Measurements from ENCODE around the gene CRADD. TPM values are rescaled to one million over a fixed set of nuclear protein-coding genes. Genes with fewer than 3 reads are reported as not detected.

Gene CRADD
- polyA plus RNA-seq, 1 donor: 19.3 TPM

DNA sequence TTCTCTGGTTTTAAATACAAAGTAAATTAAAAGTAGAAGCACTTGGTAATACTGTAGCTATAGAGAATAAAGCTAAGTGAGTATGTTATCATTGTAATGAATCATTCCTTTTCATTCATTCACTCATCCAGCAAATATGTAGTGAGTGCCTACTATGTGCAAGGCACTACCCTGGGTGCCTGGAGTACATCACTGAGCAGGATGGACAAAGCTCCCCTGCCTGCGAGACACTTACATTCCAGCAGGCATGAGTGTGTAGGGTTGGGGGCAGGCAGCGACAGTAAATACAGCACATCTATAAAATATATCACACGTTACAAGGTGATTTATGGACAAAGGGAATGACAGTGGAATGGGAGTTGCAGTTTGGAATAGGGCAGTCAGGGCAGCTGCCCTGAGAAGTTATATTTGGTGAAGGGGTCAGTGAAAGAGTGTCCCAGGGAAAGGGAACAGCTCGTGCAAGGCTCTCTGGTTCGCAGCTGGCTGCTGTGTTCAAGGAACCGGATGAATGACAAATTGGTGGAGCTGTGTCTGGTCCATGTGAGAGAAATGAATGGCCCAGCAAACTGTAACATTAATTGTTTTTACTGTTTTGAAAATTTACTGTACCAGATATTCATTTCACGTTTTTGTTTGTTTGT lies 159.6 kb downstream of the CRADD start:
- DNase-seq: no peak
- WGBS (ENCODE audit: insufficient coverage, low lambda C conversion rate): 100% methylated on average over 1 of the region's 7 CpGs
- no peaks in the 10 kb centered on the region for H3K27me3 ChIP-seq (ENCODE audit: control insufficient read depth, insufficient read depth, low read length)
- H3K4me1 ChIP-seq (ENCODE audit: control insufficient read depth, insufficient read depth, low read length): no peaks in the 10 kb centered on the region
- H3K4me3 ChIP-seq (ENCODE audit: low read length): no peak overlapping the region
- H3K9me3 ChIP-seq (ENCODE audit: control insufficient read depth, low read depth, low read length): no peaks in the 10 kb centered on the region
- no peaks in the 10 kb centered on the region for H3K36me3 ChIP-seq (ENCODE audit: control insufficient read depth, insufficient read depth, low read length)
- no peak overlapping the region for H3K27ac ChIP-seq (ENCODE audit: low read length)

DNA sequence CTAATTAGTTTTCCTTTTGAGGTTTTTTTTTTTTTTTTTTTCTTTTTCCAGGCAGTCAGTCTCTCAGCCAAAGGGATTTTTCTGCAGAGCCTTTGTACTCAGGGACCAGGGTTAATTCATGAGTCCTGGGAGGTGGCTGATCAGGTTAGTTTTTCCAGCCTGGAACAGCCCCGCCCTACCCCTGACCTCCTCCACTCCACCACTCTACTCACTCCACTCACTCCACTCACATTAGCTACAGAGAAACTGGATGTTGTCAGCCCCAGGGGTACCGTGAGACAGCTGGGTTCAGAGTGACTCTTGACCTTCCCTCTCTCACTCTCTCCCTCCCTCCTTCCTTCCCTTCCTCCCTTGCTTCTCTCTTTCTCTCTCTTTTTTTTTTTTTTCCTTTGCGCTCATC lies 161.0 kb downstream of the CRADD start:
- no peak overlapping the region for H3K27ac ChIP-seq (ENCODE audit: low read length)
- H3K9me3 ChIP-seq (ENCODE audit: control insufficient read depth, low read depth, low read length): no peaks in the 10 kb centered on the region
- no peak overlapping the region for H3K4me3 ChIP-seq (ENCODE audit: low read length)
- no peaks in the 10 kb centered on the region for H3K4me1 ChIP-seq (ENCODE audit: control insufficient read depth, insufficient read depth, low read length)
- no peaks in the 10 kb centered on the region for H3K27me3 ChIP-seq (ENCODE audit: control insufficient read depth, insufficient read depth, low read length)
- no CpG with 5 or more reads among the region's 3 CpGs for WGBS (ENCODE audit: insufficient coverage, low lambda C conversion rate)
- H3K36me3 ChIP-seq (ENCODE audit: control insufficient read depth, insufficient read depth, low read length): no peaks in the 10 kb centered on the region
- peak; percentile 35 to 66 for DNase-seq

DNA sequence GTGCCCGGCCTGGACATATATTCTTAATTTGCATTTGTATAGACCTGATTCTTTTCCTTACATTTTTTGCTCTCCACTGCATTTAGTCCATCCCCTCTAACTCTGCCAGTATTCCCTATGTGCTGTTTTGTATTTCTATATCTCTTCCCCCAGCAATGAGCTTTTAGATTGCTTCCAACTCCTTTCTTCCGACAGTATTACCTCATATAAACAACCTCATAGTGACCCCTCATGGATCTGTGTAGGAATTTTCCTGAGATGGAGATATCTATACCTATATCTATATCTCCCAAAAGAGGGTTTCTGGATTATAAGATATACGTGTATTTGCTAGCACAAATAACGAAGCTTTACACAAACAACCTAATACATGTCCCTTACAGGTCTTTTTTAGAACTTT lies 161.9 kb downstream of the CRADD start:
- H3K9me3 ChIP-seq (ENCODE audit: control insufficient read depth, low read depth, low read length): no peaks in the 10 kb centered on the region
- WGBS (ENCODE audit: insufficient coverage, low lambda C conversion rate): 84% methylated on average over 2 of the region's 4 CpGs
- no peaks in the 10 kb centered on the region for H3K36me3 ChIP-seq (ENCODE audit: control insufficient read depth, insufficient read depth, low read length)
- H3K27ac ChIP-seq (ENCODE audit: low read length): no peak overlapping the region
- no peak overlapping the region for H3K4me3 ChIP-seq (ENCODE audit: low read length)
- H3K27me3 ChIP-seq (ENCODE audit: control insufficient read depth, insufficient read depth, low read length): no peaks in the 10 kb centered on the region
- no peaks in the 10 kb centered on the region for H3K4me1 ChIP-seq (ENCODE audit: control insufficient read depth, insufficient read depth, low read length)
- DNase-seq: no peak

DNA sequence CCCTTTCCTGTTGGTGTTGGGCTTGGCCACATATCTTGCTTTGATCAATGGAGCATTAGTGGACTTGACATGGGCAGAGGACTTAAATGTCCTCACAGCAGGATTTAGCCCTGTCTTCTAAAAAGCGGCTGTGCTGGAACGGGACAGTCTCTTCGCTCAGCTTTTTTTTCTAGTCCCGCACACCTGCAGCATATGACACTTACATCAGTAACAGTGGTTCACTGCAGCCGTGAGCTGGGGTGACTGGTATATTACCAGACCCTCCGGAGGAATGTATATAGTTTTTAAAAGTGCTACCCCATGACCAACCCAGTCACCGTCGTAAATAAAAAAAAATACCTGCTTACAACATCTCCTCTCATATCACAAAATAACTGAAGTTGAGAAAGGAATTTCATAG lies 164.5 kb downstream of the CRADD start:
- no peak overlapping the region for H3K27ac ChIP-seq (ENCODE audit: low read length)

DNA sequence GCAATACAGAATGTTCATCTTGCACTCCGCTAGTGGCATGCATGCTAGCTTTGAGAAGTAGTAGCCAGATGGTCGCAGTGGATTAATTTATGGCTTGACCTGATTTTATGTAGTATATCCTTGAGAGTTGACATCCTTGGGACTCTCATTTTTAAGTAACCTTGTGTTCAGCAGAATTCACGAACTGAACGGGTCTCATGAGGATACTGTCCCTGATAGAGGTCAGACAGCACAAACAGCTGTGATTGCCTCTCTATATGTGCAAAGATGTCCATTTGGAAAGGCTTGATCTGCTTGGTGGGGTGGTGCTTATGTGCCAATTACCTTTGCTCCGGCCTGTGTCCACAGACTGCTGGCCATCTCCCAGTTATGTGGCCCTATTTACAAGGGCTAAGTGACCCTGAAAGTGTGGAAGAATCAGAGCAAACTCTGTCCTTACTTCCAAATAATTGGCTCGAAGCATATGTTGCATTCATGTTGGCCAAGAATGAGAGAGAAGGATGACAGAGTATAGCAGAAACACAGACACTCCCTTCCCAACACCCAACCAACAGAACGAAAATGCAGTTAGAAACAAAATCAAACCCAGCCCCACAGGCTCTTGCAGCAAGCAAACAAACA lies 167.1 kb downstream of the CRADD start:
- H3K27me3 ChIP-seq (ENCODE audit: control insufficient read depth, insufficient read depth, low read length): no peaks in the 10 kb centered on the region
- DNase-seq: no peak
- no CpG with 5 or more reads among the region's 7 CpGs for WGBS (ENCODE audit: insufficient coverage, low lambda C conversion rate)

More for the DNA sequence above, 164.5 kb downstream of the CRADD start:
- WGBS (ENCODE audit: insufficient coverage, low lambda C conversion rate): no CpG with 5 or more reads among the region's 8 CpGs
- Histone ChIP-seq H3K4me1 (ENCODE audit: control insufficient read depth, insufficient read depth, low read length) (no peaks in the 10 kb centered on the region), H3K9me3 (ENCODE audit: control insufficient read depth, low read depth, low read length) (no peaks in the 10 kb centered on the region), H3K36me3 (ENCODE audit: control insufficient read depth, insufficient read depth, low read length) (no peaks in the 10 kb centered on the region), H3K27me3 (ENCODE audit: control insufficient read depth, insufficient read depth, low read length) (no peaks in the 10 kb centered on the region), H3K4me3 (ENCODE audit: low read length) (no peak overlapping the region)
- DNase-seq: no peak

DNA sequence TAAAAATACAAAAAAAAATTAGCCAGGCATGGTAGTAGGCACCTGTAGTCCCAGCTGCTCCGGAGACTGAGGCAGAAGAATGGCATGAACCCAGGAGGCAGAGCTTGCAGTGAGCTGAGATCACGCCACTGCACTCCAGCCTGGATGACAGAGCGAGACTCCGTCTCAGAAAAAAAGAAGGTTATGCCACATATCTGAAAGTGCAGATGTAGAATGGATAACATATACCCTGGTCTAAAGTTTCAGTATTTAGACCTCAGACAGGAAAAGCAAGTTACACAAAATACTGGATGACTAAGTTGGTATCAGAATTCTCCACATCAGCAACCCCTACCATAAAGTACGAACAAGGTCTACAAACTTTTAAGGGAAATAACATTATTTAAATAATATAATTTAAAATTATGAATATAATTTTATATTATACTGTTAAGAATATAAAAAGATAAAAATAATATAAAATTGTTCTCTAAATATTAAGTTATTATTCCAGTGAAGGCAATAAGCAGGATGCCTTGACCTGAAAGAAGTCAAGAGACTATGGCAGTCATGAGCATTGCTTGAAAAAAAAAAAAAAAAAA lies 169.9 kb downstream of the CRADD start:
- no peak overlapping the region for H3K4me3 ChIP-seq (ENCODE audit: low read length)
- DNase-seq: no peak
- H3K36me3 ChIP-seq (ENCODE audit: control insufficient read depth, insufficient read depth, low read length): no peaks in the 10 kb centered on the region
- H3K27ac ChIP-seq (ENCODE audit: low read length): no peak overlapping the region
- H3K9me3 ChIP-seq (ENCODE audit: control insufficient read depth, low read depth, low read length): no peaks in the 10 kb centered on the region
- H3K27me3 ChIP-seq (ENCODE audit: control insufficient read depth, insufficient read depth, low read length): no peaks in the 10 kb centered on the region
- no CpG with 5 or more reads among the region's 5 CpGs for WGBS (ENCODE audit: insufficient coverage, low lambda C conversion rate)
- H3K4me1 ChIP-seq (ENCODE audit: control insufficient read depth, insufficient read depth, low read length): peaks cover 24% of the 10 kb centered on the region

More for the DNA sequence above, 167.1 kb downstream of the CRADD start:
- Histone ChIP-seq H3K4me3 (ENCODE audit: low read length) (no peak overlapping the region), H3K36me3 (ENCODE audit: control insufficient read depth, insufficient read depth, low read length) (no peaks in the 10 kb centered on the region), H3K9me3 (ENCODE audit: control insufficient read depth, low read depth, low read length) (no peaks in the 10 kb centered on the region), H3K4me1 (ENCODE audit: control insufficient read depth, insufficient read depth, low read length) (peaks cover 6% of the 10 kb centered on the region), H3K27ac (ENCODE audit: low read length) (no peak overlapping the region)

DNA sequence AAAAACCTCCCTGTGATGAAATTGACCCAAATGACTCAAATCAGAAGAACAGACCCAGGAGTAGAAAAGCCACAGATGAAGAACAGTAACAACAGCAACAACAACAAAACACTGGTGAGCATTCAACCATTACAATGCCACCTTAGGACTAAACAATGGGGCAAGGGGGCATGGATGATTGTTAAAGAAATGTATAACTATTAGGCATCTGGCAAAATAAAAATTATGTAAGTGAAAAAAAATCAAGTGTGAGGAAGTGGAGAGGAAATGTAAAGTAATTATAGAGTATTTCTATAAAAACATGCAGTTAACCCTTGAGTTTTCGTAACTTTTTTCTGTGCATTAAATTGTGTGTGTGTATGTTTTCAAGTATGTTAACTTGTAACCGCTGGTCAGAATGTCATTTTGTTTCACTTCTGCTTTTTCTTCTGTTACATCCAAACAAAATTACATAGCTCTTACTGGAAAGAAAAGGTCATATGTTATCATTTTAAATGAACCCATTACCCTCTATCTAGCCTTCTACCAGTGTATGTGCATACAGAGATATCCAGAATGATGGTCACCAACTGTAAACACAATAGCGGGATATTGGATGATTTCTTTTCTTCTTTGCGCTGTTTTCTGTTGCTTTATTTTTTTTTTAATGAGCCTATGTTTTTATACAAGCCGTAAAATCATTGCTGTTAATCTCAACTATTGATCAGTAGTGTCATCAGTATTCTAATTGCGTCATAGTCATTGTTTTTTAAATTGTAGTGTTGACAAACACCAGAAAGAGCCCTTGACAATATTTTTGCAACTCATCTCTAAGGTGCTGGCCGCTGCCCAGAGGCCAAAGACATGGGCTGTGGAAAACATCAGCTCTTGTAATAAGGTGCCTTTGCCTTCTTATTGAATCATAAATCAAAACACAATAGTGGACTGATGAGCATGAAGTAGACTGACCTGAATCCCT lies 170.6 kb downstream of the CRADD start:
- Histone ChIP-seq H3K27me3 (ENCODE audit: control insufficient read depth, insufficient read depth, low read length) (no peaks in the 10 kb centered on the region), H3K36me3 (ENCODE audit: control insufficient read depth, insufficient read depth, low read length) (no peaks in the 10 kb centered on the region), H3K9me3 (ENCODE audit: control insufficient read depth, low read depth, low read length) (no peaks in the 10 kb centered on the region), H3K27ac (ENCODE audit: low read length) (peak overlapping the region; percentile 52), H3K4me1 (ENCODE audit: control insufficient read depth, insufficient read depth, low read length) (peaks cover 24% of the 10 kb centered on the region), H3K4me3 (ENCODE audit: low read length) (no peak overlapping the region)
- 89% methylated on average over 5 of the region's 7 CpGs for WGBS (ENCODE audit: insufficient coverage, low lambda C conversion rate)
- no peak for DNase-seq

DNA sequence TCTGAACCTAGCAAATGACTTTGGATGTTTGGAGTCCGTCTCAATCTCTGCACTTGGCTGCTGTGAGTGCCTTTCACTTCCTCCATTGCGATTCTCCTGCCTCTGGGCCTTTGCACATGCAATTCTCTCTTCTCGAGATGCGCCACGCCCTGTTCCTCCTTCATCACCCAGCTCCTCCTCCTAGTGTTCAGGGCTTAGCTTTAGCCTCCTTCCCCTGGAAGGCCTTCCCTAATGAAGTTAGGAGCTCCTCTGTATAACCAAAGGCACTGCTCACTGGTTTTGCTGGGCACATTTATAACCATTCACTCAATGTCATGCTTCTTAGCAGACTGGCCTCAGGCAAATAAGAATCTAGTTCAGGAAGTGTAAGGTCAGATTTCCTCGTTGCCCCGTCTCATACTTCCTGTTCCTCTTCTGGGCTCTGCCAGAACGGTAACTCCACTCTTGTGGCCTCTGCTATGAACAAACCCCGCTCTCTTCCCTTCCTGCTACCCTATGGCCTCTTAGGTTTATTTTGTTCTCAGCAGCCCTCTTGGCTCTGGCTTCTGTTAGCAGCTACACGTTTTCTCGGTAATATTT lies 171.4 kb downstream of the CRADD start:
- peak in 1 of 2 donors; percentile 44 for DNase-seq
- Histone ChIP-seq H3K4me1 (ENCODE audit: control insufficient read depth, insufficient read depth, low read length) (peaks cover 24% of the 10 kb centered on the region), H3K36me3 (ENCODE audit: control insufficient read depth, insufficient read depth, low read length) (no peaks in the 10 kb centered on the region), H3K27ac (ENCODE audit: low read length) (peak overlapping the region; percentile 52), H3K9me3 (ENCODE audit: control insufficient read depth, low read depth, low read length) (no peaks in the 10 kb centered on the region), H3K4me3 (ENCODE audit: low read length) (no peak overlapping the region), H3K27me3 (ENCODE audit: control insufficient read depth, insufficient read depth, low read length) (no peaks in the 10 kb centered on the region)
- 87% methylated on average over 5 of the region's 11 CpGs for WGBS (ENCODE audit: insufficient coverage, low lambda C conversion rate)

DNA sequence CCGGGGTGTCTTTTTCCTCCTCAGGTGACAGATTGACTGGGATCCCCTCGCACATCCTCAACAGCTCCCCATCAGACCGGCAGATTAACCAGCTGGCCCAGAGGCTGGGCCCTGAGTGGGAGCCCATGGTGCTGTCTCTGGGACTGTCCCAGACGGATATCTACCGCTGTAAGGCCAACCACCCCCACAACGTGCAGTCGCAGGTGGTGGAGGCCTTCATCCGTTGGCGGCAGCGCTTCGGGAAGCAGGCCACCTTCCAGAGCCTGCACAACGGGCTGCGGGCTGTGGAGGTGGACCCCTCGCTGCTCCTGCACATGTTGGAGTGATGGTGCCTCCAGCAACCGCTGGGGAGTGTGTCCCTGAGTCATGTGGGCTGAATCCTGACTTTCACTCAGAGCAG lies 172.8 kb downstream of the CRADD start:
- Histone ChIP-seq H3K27me3 (ENCODE audit: control insufficient read depth, insufficient read depth, low read length) (no peaks in the 10 kb centered on the region), H3K4me1 (ENCODE audit: control insufficient read depth, insufficient read depth, low read length) (peaks cover 24% of the 10 kb centered on the region), H3K27ac (ENCODE audit: low read length) (peak overlapping the region; percentile 60), H3K4me3 (ENCODE audit: low read length) (no peak overlapping the region), H3K36me3 (ENCODE audit: control insufficient read depth, insufficient read depth, low read length) (no peaks in the 10 kb centered on the region), H3K9me3 (ENCODE audit: control insufficient read depth, low read depth, low read length) (no peaks in the 10 kb centered on the region)
- no CpG with 5 or more reads among the region's 15 CpGs for WGBS (ENCODE audit: insufficient coverage, low lambda C conversion rate)
- no peak for DNase-seq
